Gastrocnemius medialis (tissue), 4 donors: Measurements from ENCODE around the gene LMX1B.

Experiments used
- CTCF ChIP-seq, 5 experiments: fragments of 450-650 bp in 3 of 5; fragments of 200-600 bp in 2 of 5; sonication (generic) in 2 of 5; IDR thresholded peaks in 4 of 5; conservative IDR thresholded peaks in 1 of 5; 1 replicate in 4 of 5; 2 replicates in 1 of 5; pipeline ENCODE4 v1.5.1; 2016 to 2019; ENCODE audit warnings: antibody characterized with exemption in 5 of 5, mild to moderate bottlenecking in 3 of 5, moderate library complexity in 3 of 5
- POLR2A ChIP-seq, 2 donors: fragments of 450-650 bp; IDR thresholded peaks; one replicate each; pipeline ENCODE4 v1.6.1; 2017; ENCODE audit warnings: antibody characterized with exemption in 2 of 2, mild to moderate bottlenecking in 2 of 2, moderate library complexity in 2 of 2

DNA sequence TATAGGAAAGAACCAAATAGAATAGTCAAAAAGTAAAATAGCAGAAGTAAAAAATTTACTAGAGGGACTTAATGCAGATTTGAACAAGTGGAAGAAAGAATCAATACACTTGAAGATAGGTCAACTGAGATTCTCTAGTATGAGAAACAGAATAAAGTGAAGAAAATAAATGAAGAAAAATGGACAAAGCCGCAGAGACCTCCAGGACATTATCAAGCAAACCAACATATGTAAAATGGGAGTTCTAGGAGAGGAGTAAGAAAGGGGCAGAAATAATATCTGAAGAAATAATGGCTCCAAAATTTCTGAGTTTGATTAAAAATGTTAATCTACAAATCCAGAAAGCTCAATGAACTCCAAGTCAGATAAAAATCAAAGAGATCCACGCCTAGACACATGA, 121.1 kb downstream of the LMX1B start:
- TF ChIP-seq CTCF (IDR thresholded peaks at IDR 0.05 in 4 of 5, conservative IDR thresholded peaks at IDR 0.05 in 1 of 5) (no peak), POLR2A (IDR thresholded peaks at IDR 0.05) (no peak)
